Effector memory CD4-positive, alpha-beta T cell (primary cell): ENCODE data around the gene CCNG1.
A peak's percentile ranks its signal among the peaks of the same experiment; 100 is the strongest.

Experiments used
- DNase-seq, 3 donors: peaks; one replicate each; pipeline ENCODE4 v3.0.0-alpha.2; 2020
- H3K27ac ChIP-seq: 2 replicates; pipeline ENCODE4 v1.7.0; 2013; ENCODE audit warnings: mild to moderate bottlenecking, low read length, moderate library complexity; ENCODE audit not compliant: insufficient read depth, poor library complexity, severe bottlenecking
- H3K27me3 ChIP-seq: replicated peaks from 2 replicates; pipeline ENCODE4 v1.7.0; 2013; ENCODE audit warnings: mild to moderate bottlenecking, low read length; ENCODE audit not compliant: insufficient read depth, control insufficient read depth, poor library complexity, severe bottlenecking
- H3K36me3 ChIP-seq: 2 replicates; pipeline ENCODE4 v1.7.0; 2013; ENCODE audit warnings: mild to moderate bottlenecking, low read length, moderate library complexity; ENCODE audit not compliant: control insufficient read depth, insufficient read depth
- H3K4me1 ChIP-seq: 2 replicates; pipeline ENCODE4 v1.7.0; 2013; ENCODE audit warnings: low read length, mild to moderate bottlenecking; ENCODE audit not compliant: control insufficient read depth, insufficient read depth, poor library complexity, severe bottlenecking
- H3K4me3 ChIP-seq: 2 replicates; pipeline ENCODE4 v1.7.0; 2013; ENCODE audit warnings: low read length, low read depth, mild to moderate bottlenecking; ENCODE audit not compliant: insufficient read depth, poor library complexity, severe bottlenecking
- H3K9me3 ChIP-seq: 2 replicates; pipeline ENCODE4 v1.7.0; 2013; ENCODE audit warnings: mild to moderate bottlenecking, low read length, moderate library complexity; ENCODE audit not compliant: control insufficient read depth

The CCNG1 gene

DNA sequence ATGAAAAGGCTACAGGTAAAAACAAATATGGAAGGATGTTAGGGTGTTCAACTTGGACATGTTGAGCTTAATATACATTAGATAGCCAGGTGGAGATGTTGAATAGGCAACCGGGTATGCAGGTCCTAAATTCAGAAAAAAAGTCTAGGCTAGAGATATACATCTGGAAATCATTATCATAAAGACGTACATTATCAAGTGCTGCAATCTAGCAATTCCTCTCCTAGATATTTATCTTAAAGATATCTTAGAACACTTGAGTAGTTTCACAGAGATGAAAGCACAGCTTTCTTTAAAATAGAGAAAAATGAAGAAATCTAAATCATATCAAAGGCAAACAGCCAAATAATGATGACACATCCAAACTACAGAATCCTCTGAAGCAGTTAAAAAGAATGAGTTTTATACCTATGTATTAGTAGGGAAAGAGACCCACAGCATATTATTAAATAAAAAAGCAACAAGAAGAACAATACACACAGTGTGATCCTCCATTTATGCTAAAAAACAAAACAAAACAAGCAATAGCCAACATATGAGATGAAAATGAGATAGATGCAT is 18.7 kb downstream of the CCNG1 start:
- no peak overlapping the region for H3K4me3 ChIP-seq
- no peaks in the 10 kb centered on the region for H3K9me3 ChIP-seq
- H3K4me1 ChIP-seq = peaks cover 9% of the 10 kb centered on the region
- DNase-seq = no peak
- H3K36me3 ChIP-seq = peaks cover 14% of the 10 kb centered on the region
- H3K27ac ChIP-seq = no peak overlapping the region
- no peaks in the 10 kb centered on the region for H3K27me3 ChIP-seq

GRCh38 chr5:163456840-163457239 is 19.4 kb downstream of the CCNG1 start:
- peaks cover 13% of the 10 kb centered on the region for H3K4me1 ChIP-seq
- DNase-seq = no peak
- H3K9me3 ChIP-seq = no peaks in the 10 kb centered on the region
- no peak overlapping the region for H3K27ac ChIP-seq
- no peak overlapping the region for H3K4me3 ChIP-seq
- peaks cover 14% of the 10 kb centered on the region for H3K36me3 ChIP-seq
- H3K27me3 ChIP-seq = no peaks in the 10 kb centered on the region

DNA sequence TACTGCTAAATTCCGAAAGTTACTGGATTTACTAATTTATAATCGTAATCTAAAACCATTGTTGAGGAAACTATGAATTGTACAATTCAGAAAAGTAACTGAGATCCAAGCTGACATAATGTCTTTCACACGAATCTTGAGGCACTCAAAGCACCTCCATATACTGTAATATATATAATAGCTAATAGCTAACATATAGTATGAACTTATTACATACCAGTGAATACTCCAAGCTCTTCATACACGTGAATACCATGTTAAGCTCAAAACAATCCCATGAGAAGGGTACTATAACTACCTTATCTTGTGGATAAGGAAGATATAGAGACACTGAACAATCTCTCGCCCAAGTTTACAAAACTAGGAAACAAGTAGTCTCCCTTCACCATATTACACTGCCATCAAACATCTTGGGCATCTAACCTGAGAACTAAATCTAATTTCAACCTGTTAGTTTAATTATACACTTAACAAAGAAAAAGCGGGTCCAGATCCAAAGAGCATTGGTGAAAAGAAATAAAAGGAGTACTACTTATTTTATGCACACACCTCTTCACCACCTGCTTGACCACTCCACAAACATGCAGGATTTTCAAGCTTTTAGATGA is 21.5 kb downstream of the CCNG1 start:
- H3K27ac ChIP-seq = peak overlapping the region; percentile 94
- DNase-seq = no peak
- peaks cover 8% of the 10 kb centered on the region for H3K36me3 ChIP-seq
- H3K4me3 ChIP-seq = peak overlapping the region; percentile 76
- no peaks in the 10 kb centered on the region for H3K27me3 ChIP-seq
- H3K4me1 ChIP-seq = peaks cover 16% of the 10 kb centered on the region
- H3K9me3 ChIP-seq = no peaks in the 10 kb centered on the region

- DNase-seq = no peak
Observed at GRCh38 chr5:163459462-163459818, 22.0 kb downstream of the CCNG1 start.

GRCh38 chr5:163459819-163460561 is 22.6 kb downstream of the CCNG1 start, which contains the start of gene NUDCD2:
NUDCD2 (minus strand) TSS chr5:163460102; CDS start chr5:163460050, 52 bp downstream.
- Histone ChIP-seq H3K27ac (peak within 1 kb of the TSS; percentile 94), H3K4me3 (peak within 1 kb of the TSS; percentile 76), H3K27me3 (no peaks in the 10 kb centered on the region), H3K9me3 (no peaks in the 10 kb centered on the region), H3K36me3 (peaks cover under 1% of the 10 kb centered on the region), H3K4me1 (peaks cover 16% of the 10 kb centered on the region)
- DNase-seq = peak; percentile 89 to 93 (median 90)

More at GRCh38 chr5:163459462-163459818, 22.0 kb downstream of the CCNG1 start:
- H3K36me3 ChIP-seq = peaks cover 6% of the 10 kb centered on the region
- no peaks in the 10 kb centered on the region for H3K27me3 ChIP-seq
- H3K27ac ChIP-seq = peak overlapping the region; percentile 94
- no peaks in the 10 kb centered on the region for H3K9me3 ChIP-seq
- H3K4me3 ChIP-seq = peak overlapping the region; percentile 76
- H3K4me1 ChIP-seq = peaks cover 16% of the 10 kb centered on the region

GRCh38 chr5:163460562-163461171 is 23.3 kb downstream of the CCNG1 start, which contains the start of gene HMMR:
HMMR (plus strand) TSS chr5:163460632; CDS start chr5:163460693, 61 bp downstream.
- no peaks in the 10 kb centered on the region for H3K9me3 ChIP-seq
- no peaks in the 10 kb centered on the region for H3K27me3 ChIP-seq
- H3K27ac ChIP-seq = peak within 1 kb of the TSS; percentile 94
- no peak for DNase-seq
- peak within 1 kb of the TSS; percentile 76 for H3K4me3 ChIP-seq
- no peaks in the 10 kb centered on the region for H3K36me3 ChIP-seq
- peaks cover 16% of the 10 kb centered on the region for H3K4me1 ChIP-seq

DNA sequence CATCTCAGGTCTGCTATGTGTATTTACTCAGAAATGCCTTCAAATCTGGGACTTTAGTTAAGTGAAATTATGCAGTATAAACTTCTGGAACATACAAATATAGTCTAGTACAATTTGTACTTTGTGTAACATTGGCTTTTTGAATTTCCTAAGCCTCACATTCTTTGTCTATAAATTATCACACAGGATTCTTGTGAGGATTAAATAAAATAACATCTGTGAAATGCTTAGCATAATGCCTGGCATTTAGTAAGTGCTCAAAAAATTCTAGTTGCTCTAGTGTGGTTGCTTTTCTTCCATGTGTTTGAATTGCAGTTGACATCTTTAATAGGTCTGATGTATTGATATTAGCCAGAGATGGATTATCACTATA is 25.7 kb downstream of the CCNG1 start:
- no peak for DNase-seq
- Histone ChIP-seq H3K27me3 (no peaks in the 10 kb centered on the region), H3K4me3 (no peak overlapping the region), H3K4me1 (peaks cover 16% of the 10 kb centered on the region), H3K9me3 (no peaks in the 10 kb centered on the region), H3K27ac (no peak overlapping the region), H3K36me3 (no peaks in the 10 kb centered on the region)

DNA sequence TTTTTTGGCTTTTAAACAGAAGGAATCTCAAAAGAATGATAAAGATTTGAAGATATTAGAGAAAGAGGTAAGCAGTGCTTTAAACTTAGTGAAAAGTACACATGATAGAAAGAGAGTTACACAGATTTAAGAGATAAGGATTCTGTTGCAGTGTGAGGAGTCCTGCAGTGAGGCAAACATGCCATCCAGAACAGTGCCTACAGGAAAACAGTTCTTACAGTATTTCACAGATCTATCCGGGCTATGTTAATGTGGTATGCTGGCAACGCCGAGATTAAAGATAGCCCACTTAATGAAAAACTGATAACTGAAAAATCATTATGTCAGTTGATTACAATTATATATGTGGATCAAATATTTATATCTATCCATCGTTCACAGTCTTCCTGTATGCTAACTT is 30.3 kb downstream of the CCNG1 start:
- DNase-seq = no peak
- Histone ChIP-seq H3K4me1 (no peaks in the 10 kb centered on the region), H3K27ac (no peak overlapping the region), H3K36me3 (no peaks in the 10 kb centered on the region), H3K9me3 (no peaks in the 10 kb centered on the region), H3K27me3 (no peaks in the 10 kb centered on the region), H3K4me3 (no peak overlapping the region)

DNA sequence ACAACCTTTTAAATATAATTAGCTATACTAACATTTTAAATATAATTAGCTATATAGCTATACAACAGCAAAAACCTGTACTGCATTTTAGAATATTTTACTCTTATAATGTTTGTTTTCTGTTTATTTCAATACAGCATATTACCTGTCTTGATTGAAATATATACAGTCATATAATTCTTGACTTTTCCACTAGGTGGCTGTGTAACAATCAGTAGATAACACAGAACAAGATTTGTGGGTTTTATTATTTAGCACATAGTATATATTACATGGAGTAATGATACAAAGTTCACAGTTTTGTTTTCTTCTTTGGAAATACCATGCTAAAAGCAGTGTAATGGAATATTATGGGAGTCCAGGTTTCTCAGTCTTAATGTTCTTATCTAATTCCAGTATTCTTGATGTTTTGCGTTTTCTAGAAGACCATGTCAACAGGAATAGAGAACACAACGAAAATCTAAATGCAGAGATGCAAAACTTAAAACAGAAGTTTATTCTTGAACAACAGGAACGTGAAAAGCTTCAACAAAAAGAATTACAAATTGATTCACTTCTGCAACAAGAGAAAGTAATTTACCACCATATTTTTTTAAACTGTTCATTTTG is 36.3 kb downstream of the CCNG1 start:
- Histone ChIP-seq H3K36me3 (no peaks in the 10 kb centered on the region), H3K4me1 (no peaks in the 10 kb centered on the region), H3K27ac (no peak overlapping the region), H3K9me3 (no peaks in the 10 kb centered on the region), H3K4me3 (no peak overlapping the region), H3K27me3 (no peaks in the 10 kb centered on the region)
- DNase-seq = no peak
